ENCODE results near the gene ZSCAN5B. TPM values are rescaled to one million over a fixed set of nuclear protein-coding genes. Genes with fewer than 3 reads are reported as not detected.

Gene ZSCAN5B
- total and polyA plus RNA-seq, 9 of the 15 experiments (the other 6 are each of a cell fraction or from before 2014, with no cell fraction given): 0.03 to 0.07 TPM; not detected in 7

DNA sequence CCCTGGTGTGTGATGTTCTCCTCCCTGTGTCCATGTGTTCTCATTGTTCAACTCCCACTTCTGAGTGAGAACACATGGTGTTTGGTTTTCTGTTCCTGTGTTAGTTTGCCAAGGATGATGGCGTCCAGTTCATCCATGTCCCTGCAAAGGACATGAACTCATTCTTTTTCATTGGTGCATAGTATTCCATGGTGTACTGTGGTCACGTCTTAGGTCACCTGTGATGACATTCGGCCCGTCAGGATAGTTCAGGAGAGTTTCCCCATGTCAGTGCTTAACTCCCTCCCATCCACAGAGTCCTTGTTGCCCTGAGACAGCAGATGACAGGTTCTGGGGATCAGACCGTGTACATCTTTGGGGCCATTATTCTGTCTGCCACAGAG, 47.9 kb downstream of the ZSCAN5B start (continued):
- TF ChIP-seq CCNT2 (IDR thresholded peaks at IDR 0.05; ENCODE audit: borderline replicate concordance, extremely low read depth, insufficient read length, low read depth, low read length) (no peak), NFIX (CRISPR knock-in tag; IDR thresholded peaks at IDR 0.05; ENCODE audit: low read depth) (no peak), ERF (CRISPR knock-in tag; IDR thresholded peaks at IDR 0.05) (no peak), ZNF24 (IDR thresholded peaks at IDR 0.05) (no peak), ZNF311 (CRISPR knock-in tag; IDR thresholded peaks at IDR 0.05) (no peak), CREB1 (IDR thresholded peaks at IDR 0.05) (no peak), CREB1 (CRISPR knock-in tag; IDR thresholded peaks at IDR 0.05) (no peak), KLF6 (CRISPR knock-in tag; IDR thresholded peaks at IDR 0.05; ENCODE audit: borderline replicate concordance) (no peak), HCFC1 (IDR thresholded peaks at IDR 0.05; ENCODE audit: low read depth, low read length) (no peak), KDM1A (IDR thresholded peaks at IDR 0.05) (peak in 1 of 2 experiments; percentile 38; a peak in 1 of 4 replicates)
- TF ChIP-seq, protein P1, sequence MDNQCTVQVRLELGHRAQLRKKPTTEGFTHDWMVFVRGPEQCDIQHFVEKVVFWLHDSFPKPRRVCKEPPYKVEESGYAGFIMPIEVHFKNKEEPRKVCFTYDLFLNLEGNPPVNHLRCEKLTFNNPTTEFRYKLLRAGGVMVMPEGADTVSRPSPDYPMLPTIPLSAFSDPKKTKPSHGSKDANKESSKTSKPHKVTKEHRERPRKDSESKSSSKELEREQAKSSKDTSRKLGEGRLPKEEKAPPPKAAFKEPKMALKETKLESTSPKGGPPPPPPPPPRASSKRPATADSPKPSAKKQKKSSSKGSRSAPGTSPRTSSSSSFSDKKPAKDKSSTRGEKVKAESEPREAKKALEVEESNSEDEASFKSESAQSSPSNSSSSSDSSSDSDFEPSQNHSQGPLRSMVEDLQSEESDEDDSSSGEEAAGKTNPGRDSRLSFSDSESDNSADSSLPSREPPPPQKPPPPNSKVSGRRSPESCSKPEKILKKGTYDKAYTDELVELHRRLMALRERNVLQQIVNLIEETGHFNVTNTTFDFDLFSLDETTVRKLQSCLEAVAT (IDR thresholded peaks at IDR 0.05): no peak
